ENCODE data around the gene PEX10.

Gene PEX10

DNA sequence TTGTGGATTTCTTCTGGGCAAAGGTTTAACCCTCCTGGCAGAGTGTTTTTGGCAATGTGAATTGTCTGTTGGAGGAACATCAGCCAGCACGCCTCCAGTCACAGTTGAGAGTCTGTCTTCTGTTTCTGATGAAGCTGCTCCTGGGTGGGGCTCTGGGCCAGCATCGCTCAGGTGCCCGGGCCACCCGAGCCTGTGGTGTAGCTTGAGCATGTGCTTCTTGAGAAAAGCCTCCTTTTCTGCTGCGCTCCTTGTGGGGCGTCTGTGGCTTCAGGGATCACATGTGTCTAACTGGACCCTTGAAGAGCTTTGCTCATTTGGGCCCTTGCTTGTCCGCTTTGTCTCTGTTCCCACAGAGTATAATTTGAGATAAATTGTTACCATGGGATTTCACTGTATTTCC, 13.5 kb downstream of the PEX10 start:
- no peaks in the 10 kb centered on the region for H3K9me3 ChIP-seq (ENCODE audit: control insufficient read depth, insufficient read depth, low read length)
- H3K9ac ChIP-seq (ENCODE audit: low read depth, low read length), result no peak overlapping the region
- no peaks in the 10 kb centered on the region for H3K4me1 ChIP-seq (ENCODE audit: insufficient read depth, low read length)
- peaks cover 11% of the 10 kb centered on the region for H3K36me3 ChIP-seq (ENCODE audit: insufficient read depth, low read length)

DNA sequence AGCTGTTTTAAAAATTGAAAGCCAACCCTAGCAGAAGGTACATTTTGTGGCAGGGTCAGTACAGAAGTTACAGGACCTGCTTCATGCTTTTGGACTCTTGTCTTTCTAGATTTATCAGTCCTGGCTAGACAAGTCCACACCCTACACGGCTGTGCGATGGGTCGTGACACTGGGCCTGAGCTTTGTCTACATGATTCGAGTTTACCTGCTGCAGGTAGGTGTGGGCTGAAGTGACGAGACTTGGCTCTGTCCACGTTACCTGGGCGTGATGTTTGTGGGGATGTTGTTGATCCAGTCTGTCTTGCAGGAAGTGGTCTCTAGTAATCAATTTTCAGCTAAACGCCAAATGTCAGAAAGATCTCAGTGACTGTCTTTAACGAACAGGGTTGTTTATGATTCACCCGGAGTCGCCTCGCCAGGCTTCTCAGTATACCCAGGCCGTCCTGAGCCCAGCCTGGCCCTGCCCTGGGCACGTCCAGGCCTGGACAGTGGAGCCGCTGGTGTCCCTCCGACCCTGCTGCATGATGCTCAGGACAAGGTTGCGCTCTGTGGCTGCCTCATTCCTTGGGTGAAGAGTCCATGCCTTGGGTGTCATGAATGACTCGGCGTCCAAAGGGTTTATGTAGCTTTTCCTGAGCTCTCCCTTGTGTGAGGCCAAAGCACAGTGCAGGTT, 15.2 kb downstream of the PEX10 start:
- Histone ChIP-seq H3K4me1 (ENCODE audit: insufficient read depth, low read length) (peaks cover 6% of the 10 kb centered on the region; the same call in 1 of the 2 replicates), H3K9ac (ENCODE audit: low read depth, low read length) (no peak overlapping the region), H3K36me3 (ENCODE audit: insufficient read depth, low read length) (peaks cover 13% of the 10 kb centered on the region; the same call in 1 of the 2 replicates), H3K9me3 (ENCODE audit: control insufficient read depth, insufficient read depth, low read length) (no peaks in the 10 kb centered on the region)

DNA sequence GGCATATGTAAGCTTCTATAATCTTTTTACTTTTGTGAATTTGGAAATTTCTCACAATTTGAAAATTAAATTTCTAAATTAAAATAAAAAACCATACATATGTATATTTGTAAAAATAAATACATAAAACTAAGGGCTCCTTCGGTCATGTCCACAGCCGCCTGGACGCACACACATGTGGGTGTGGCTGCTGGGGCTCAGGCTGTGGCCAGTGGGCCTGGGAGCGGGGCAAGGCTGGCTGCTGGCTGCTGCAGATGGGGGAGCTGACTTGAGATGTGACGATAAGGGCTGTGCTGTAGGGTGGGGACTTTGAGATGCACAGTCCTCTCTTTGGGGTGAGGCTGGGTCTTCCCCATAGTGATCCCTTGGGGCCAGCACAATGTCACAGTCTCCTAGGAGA, 15.9 kb downstream of the PEX10 start:
- Histone ChIP-seq H3K9ac (ENCODE audit: low read depth, low read length) (no peak overlapping the region), H3K9me3 (ENCODE audit: control insufficient read depth, insufficient read depth, low read length) (no peaks in the 10 kb centered on the region), H3K4me1 (ENCODE audit: insufficient read depth, low read length) (peaks cover 6% of the 10 kb centered on the region; the same call in 1 of the 2 replicates), H3K36me3 (ENCODE audit: insufficient read depth, low read length) (peaks cover 13% of the 10 kb centered on the region; the same call in 1 of the 2 replicates)

DNA sequence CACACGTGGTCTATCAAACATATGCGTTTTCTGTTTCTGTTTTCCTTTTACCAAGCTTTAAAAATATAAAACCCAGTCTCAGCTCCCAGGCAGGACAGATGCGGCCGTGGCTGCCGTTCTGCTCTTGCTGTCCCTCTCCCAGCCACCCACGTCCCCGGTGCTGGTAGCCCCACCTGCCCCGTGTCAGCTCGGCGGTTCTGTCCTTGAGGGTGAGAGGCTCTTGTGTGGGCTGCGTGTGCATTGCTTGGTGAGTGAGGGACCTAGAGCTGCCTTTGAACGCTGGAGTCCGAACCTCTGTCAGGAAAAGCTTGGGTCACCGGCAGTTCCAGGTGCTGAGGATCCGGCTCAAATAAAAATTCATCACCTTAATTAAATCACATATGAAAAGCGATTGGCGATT, 16.3 kb downstream of the PEX10 start:
- Histone ChIP-seq H3K9me3 (ENCODE audit: control insufficient read depth, insufficient read depth, low read length) (no peaks in the 10 kb centered on the region), H3K4me1 (ENCODE audit: insufficient read depth, low read length) (peaks cover 6% of the 10 kb centered on the region; the same call in 1 of the 2 replicates), H3K36me3 (ENCODE audit: insufficient read depth, low read length) (peaks cover 13% of the 10 kb centered on the region; the same call in 1 of the 2 replicates), H3K9ac (ENCODE audit: low read depth, low read length) (no peak overlapping the region)

DNA sequence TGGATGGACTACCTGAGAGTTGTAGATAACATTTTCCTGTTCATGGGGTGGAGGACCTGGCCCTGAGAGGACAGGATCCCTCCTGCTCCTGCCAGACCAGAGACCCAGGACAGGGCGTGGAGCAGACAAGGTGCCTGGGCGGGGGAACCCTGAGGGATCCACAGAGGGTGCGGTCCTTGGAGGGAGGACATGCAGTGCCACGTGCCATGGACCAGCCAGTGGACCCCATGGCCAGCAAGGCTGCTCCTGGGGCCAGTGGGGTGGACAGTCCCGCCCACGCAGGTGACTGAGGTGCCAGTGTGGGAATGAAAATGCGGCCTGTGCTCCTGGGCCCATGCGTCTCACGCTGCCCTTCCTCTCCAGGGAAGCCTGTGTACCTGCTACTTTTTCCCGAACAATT, 17.1 kb downstream of the PEX10 start:
- Histone ChIP-seq H3K9ac (ENCODE audit: low read depth, low read length) (no peak overlapping the region), H3K4me1 (ENCODE audit: insufficient read depth, low read length) (peaks cover 6% of the 10 kb centered on the region; the same call in 1 of the 2 replicates), H3K9me3 (ENCODE audit: control insufficient read depth, insufficient read depth, low read length) (no peaks in the 10 kb centered on the region), H3K36me3 (ENCODE audit: insufficient read depth, low read length) (peaks cover 10% of the 10 kb centered on the region; the same call in 1 of the 2 replicates)

DNA sequence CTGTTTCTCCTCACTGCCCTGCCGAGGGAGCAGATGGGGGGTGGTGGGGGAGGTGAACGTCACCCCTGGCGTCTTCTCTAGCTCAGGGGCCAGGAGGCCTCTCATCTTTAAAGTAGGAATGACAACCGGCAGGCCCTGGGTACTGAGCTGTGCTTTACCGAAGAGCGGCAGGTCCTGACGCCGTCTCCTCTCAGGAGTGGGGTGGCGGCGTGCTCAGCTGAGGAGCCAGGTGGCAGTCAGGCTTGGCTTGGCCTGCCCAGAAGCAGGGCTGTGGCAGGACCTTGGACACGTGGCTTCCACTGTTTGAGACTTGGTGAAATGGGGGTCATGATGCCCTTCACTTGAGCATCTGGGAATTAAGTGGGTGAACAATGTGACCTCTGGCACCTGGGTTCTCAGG, 17.6 kb downstream of the PEX10 start:
- peaks cover 6% of the 10 kb centered on the region; the same call in 1 of the 2 replicates for H3K4me1 ChIP-seq (ENCODE audit: insufficient read depth, low read length)
- H3K9me3 ChIP-seq (ENCODE audit: control insufficient read depth, insufficient read depth, low read length), result no peaks in the 10 kb centered on the region
- H3K9ac ChIP-seq (ENCODE audit: low read depth, low read length), result no peak overlapping the region
- H3K36me3 ChIP-seq (ENCODE audit: insufficient read depth, low read length), result peaks cover 10% of the 10 kb centered on the region; the same call in 1 of the 2 replicates

DNA sequence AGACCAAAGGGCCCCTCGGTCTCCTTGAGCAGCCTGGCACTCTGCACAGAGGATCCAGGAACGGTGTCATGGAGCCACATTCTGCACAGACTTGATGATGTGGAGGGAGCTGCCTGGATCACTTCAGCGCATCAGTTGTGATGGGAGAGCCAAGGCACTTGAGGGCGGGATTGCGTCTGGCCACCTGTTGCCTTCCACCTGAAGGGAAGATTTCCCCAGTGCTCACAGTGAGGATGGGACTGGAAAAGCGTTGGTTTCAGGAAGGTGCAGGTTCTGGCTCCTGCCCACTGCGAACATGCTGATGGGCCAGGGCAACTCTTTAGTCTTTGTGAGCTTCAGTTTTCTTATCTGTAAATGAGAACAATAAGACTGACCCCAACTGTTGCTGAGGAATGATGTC, 18.1 kb downstream of the PEX10 start:
- H3K9ac ChIP-seq (ENCODE audit: low read depth, low read length), result no peak overlapping the region
- H3K9me3 ChIP-seq (ENCODE audit: control insufficient read depth, insufficient read depth, low read length), result no peaks in the 10 kb centered on the region
- peaks cover 6% of the 10 kb centered on the region; the same call in 1 of the 2 replicates for H3K4me1 ChIP-seq (ENCODE audit: insufficient read depth, low read length)
- H3K36me3 ChIP-seq (ENCODE audit: insufficient read depth, low read length), result peaks cover 10% of the 10 kb centered on the region; the same call in 1 of the 2 replicates

DNA sequence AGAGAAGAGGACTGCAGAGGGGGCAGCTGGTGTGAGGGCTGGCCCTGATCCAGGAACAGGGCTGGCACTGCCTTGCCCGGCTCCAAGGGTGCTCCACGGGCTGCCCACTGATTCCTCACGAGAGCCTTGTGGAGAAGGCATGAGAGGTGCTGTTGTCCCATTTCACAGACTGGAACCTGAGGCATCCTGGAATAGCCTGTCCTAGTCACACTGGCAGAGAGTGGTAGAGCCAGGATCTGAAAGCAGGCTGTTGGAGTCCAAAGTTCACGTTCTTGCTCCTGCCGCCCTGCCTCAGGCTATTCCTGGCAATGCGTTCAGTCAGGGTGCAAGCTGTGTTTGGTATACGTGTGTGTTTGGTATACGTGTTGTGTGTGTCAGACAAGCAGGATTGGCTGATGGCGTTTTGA, 18.9 kb downstream of the PEX10 start:
- peaks cover 6% of the 10 kb centered on the region; the same call in 1 of the 2 replicates for H3K4me1 ChIP-seq (ENCODE audit: insufficient read depth, low read length)
- peaks cover 10% of the 10 kb centered on the region; the same call in 1 of the 2 replicates for H3K36me3 ChIP-seq (ENCODE audit: insufficient read depth, low read length)
- no peaks in the 10 kb centered on the region for H3K9me3 ChIP-seq (ENCODE audit: control insufficient read depth, insufficient read depth, low read length)
- no peak overlapping the region for H3K9ac ChIP-seq (ENCODE audit: low read depth, low read length)

DNA sequence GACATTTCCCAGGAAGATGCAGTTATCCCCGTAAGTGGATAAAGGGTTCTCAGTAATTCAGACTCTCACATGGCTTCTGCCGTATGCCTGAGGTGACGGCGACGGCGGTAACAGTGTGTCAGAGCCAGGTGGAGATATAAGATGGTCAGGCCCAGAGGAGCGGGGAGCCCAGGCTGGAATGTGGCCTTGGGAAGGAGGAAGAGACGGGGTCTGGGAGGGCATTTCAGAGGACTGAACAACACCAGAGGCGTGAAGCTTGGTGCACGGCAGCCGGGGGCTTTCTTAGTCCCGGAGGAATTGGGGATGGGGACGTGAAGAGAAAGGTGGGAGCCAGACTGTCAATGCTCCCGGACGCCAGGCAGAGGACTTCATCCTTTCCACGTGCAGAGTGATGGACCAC, 19.7 kb downstream of the PEX10 start:
- Histone ChIP-seq H3K9ac (ENCODE audit: low read depth, low read length) (peak overlapping the region; percentile 95; the same call in 1 of the 2 replicates), H3K9me3 (ENCODE audit: control insufficient read depth, insufficient read depth, low read length) (no peaks in the 10 kb centered on the region), H3K36me3 (ENCODE audit: insufficient read depth, low read length) (peaks cover 7% of the 10 kb centered on the region; the same call in 1 of the 2 replicates), H3K4me1 (ENCODE audit: insufficient read depth, low read length) (peaks cover 6% of the 10 kb centered on the region; the same call in 1 of the 2 replicates)

DNA sequence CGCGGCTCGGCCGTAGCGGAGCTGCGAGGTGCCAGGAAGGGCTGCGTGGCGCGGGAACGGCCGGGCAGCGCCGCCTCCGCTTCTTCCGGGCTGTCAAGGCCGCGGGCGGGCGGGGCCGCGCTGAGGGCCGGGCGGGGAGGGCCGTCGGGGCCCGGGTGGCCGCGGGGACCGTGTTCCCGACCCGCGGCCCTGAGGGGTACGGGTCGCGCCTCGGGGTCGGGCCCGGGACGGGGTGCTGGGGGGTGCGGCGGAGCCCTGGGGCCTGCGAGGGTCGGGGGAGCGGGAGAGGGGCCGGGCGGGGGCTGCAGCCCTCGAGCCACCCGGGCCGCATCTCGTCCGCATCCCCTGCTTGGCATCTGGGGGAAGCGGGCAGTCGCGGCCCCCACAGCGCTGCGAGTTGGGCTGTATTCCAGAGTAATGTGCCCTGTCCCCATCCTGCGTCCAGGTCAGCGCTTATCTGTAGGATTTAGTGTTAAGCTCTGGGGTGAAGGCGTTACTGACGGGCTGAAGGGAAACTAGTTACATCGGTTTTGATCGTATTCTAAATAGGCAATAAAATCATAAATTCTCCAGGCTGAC, 20.3 kb downstream of the PEX10 start:
- H3K4me1 ChIP-seq (ENCODE audit: insufficient read depth, low read length), result peaks cover 6% of the 10 kb centered on the region; the same call in 1 of the 2 replicates
- H3K9me3 ChIP-seq (ENCODE audit: control insufficient read depth, insufficient read depth, low read length), result no peaks in the 10 kb centered on the region
- peak overlapping the region; percentile 95 for H3K9ac ChIP-seq (ENCODE audit: low read depth, low read length)
- peaks cover 7% of the 10 kb centered on the region; the same call in 1 of the 2 replicates for H3K36me3 ChIP-seq (ENCODE audit: insufficient read depth, low read length)

DNA sequence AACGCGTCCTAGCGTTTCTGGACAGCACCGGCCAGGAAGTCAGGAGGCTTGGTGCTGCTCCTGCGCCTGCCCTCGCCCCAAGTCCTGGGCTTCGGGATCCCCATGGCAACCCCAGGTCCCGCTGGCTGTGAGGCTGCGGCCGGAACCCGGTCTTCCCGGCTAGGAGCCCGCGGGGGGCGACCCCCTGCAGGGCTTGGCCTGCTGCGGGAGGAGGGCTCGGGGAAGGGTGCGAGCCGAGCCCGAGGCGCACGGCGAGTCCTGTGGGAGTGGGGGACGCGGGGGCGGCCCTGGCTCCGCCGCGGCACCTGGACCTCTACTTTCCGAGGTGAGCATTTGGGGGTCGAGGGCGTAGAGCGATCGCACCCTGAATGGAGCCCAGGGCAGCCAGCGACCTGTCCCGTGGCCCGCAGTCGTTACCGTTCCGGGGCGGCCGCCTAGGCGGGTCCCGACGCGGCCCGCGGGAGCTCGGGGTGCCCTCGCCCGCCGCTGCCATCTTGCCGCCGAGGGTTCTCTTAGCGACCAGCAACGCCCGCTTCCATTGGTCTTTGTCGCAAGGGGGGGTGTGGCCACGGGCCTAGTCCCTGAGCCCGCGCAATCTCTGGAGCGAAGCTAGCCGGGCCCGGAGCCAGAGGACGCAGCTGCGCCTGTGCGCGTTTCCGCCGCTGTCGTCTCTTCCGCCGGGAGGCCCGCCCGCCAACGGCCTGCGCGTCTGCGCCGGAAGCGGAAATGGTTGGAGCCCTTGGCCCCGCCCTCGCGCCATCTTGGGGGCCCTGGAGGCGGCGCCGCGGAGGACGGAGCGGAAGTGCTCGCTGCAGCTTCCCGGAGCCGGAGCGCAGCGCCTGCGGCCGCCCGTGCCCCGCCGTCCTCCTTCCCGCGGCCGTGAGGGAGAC, 21.1 kb downstream of the PEX10 start, which contains the start of the genes MORN1 and RER1:
Gene MORN1, minus strand, starts transcription at position 514 of the 890 bp plus-strand sequence. Its CDS starts 21 bp downstream, at position 493.
Gene RER1, plus strand, starts transcription at position 801 of the 890 bp plus-strand sequence. CDS start 3,950 bp downstream, outside the sequence.
- H3K36me3 ChIP-seq (ENCODE audit: insufficient read depth, low read length), result peaks cover 7% of the 10 kb centered on the region; the same call in 1 of the 2 replicates
- peak within 1 kb of the TSS; percentile 95 for H3K9ac ChIP-seq (ENCODE audit: low read depth, low read length)
- peaks cover 6% of the 10 kb centered on the region; the same call in 1 of the 2 replicates for H3K4me1 ChIP-seq (ENCODE audit: insufficient read depth, low read length)

DNA sequence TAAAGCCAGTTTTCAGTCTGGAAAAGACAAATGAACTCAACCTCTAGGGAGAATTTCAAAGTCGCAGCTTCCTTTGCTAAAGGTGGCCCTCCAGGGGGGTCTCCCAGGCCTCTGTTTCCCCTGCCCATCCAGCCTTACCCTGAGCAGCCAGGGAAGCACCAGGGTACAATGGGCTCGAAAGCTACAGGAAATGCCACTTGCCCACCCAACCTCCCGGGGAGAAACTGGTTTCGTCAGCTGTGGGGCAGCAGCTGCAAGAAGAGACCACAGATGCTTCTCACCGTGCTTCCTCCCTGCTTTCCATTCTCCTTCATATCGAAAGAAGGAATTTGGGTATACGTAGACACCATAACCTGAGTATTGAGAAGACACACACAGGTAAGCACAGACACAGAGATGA, 22.7 kb downstream of the PEX10 start:
- H3K9me3 ChIP-seq (ENCODE audit: control insufficient read depth, insufficient read depth, low read length), result no peaks in the 10 kb centered on the region
- H3K36me3 ChIP-seq (ENCODE audit: insufficient read depth, low read length), result peaks cover 7% of the 10 kb centered on the region; the same call in 1 of the 2 replicates
- no peak overlapping the region for H3K9ac ChIP-seq (ENCODE audit: low read depth, low read length)
- peaks cover 6% of the 10 kb centered on the region; the same call in 1 of the 2 replicates for H3K4me1 ChIP-seq (ENCODE audit: insufficient read depth, low read length)

More for the DNA sequence above, 21.1 kb downstream of the PEX10 start, which contains the start of the genes MORN1 and RER1:
- H3K9me3 ChIP-seq (ENCODE audit: control insufficient read depth, insufficient read depth, low read length), result no peaks in the 10 kb centered on the region

DNA sequence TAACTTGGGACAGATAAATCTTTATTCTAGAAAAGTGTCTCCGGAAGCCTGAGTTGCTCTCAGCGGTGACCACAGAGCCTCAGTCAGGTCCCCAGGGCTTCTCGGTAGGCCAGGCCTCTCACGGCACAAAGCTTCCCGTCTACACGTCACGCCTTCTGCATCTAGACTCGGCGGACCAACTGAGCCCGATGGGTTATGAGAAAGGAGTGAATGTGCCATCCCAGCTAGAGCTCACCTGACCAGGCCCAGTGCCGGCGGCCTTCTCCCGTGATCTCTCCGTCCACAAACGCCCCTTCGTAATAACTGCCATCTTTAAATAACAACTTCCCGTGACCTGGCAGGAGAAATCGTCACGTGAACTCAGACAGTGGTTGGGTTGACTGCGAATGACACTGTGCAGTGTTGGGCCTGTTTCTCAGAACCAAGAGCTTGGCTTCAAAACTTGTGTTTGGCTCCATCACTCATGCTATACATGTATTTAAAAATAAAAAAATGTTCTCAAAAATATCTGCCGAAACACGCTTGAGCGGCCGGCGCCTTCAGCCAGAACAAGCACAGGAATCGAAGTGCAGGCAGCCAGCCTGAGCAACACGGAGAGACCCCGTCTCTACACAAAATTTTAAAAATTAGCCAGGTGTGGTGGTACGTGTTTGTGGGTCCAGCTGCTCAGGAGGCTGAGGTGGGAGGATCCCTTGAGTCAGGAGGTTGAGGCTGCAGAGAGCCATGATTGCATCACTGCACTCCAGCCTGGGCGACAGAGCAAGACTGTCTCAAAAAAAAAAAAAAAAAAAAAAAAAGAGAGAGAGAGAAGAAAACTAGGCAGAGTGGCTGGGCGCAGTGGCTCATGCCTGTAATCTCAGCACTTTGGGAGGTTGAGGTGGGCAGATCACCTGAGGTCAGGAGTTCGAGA, 24.1 kb downstream of the PEX10 start:
- Histone ChIP-seq H3K9ac (ENCODE audit: low read depth, low read length) (no peak overlapping the region), H3K4me1 (ENCODE audit: insufficient read depth, low read length) (peaks cover 6% of the 10 kb centered on the region; the same call in 1 of the 2 replicates), H3K36me3 (ENCODE audit: insufficient read depth, low read length) (no peaks in the 10 kb centered on the region; the same call in 1 of the 2 replicates), H3K9me3 (ENCODE audit: control insufficient read depth, insufficient read depth, low read length) (no peaks in the 10 kb centered on the region)
